HEK293 (cell line): ENCODE data around the gene ATRNL1.

ENCODE experiments used
- BCL11B ChIP-seq: fragments of 450-650 bp; formaldehyde crosslinking; IDR thresholded peaks from 2 replicates; pipeline ENCODE4 v1.5.1; 2016; ENCODE audit warnings: low read depth, missing biosample characterization, missing genetic modification characterization
- CTCF ChIP-seq: fragments of 450-650 bp; formaldehyde crosslinking; IDR thresholded peaks from 2 replicates; pipeline ENCODE4 v1.5.1; 2016; ENCODE audit warnings: missing biosample characterization, missing genetic modification characterization
- GLIS1 ChIP-seq: fragments of 450-650 bp; formaldehyde crosslinking; IDR thresholded peaks from 2 replicates; pipeline ENCODE4 v1.5.1; 2016; ENCODE audit warnings: missing biosample characterization, missing genetic modification characterization
- KLF1 ChIP-seq: fragments of 450-650 bp; formaldehyde crosslinking; IDR thresholded peaks from 2 replicates; pipeline ENCODE4 v1.5.1; 2016; ENCODE audit warnings: missing biosample characterization, missing genetic modification characterization
- KLF16 ChIP-seq: fragments of 450-650 bp; formaldehyde crosslinking; IDR thresholded peaks from 2 replicates; pipeline ENCODE4 v1.5.1; 2017; ENCODE audit warnings: missing biosample characterization, missing genetic modification characterization
- KLF17 ChIP-seq: fragments of 450-650 bp; formaldehyde crosslinking; IDR thresholded peaks from 2 replicates; pipeline ENCODE4 v1.5.1; 2016; ENCODE audit warnings: missing biosample characterization, missing genetic modification characterization
- PATZ1 ChIP-seq: fragments of 450-650 bp; formaldehyde crosslinking; IDR thresholded peaks from 2 replicates; pipeline ENCODE4 v1.5.1; 2016; ENCODE audit warnings: missing biosample characterization, missing genetic modification characterization
- YY1 ChIP-seq: fragments of 450-650 bp; formaldehyde crosslinking; IDR thresholded peaks from 2 replicates; pipeline ENCODE4 v1.5.1; 2018; ENCODE audit warnings: missing biosample characterization, missing genetic modification characterization
- ZBTB49 ChIP-seq: fragments of 450-650 bp; formaldehyde crosslinking; IDR thresholded peaks from 2 replicates; pipeline ENCODE4 v1.5.1; 2016; ENCODE audit warnings: missing biosample characterization, missing genetic modification characterization, low read depth
- ZFHX2 ChIP-seq: fragments of 450-650 bp; formaldehyde crosslinking; conservative IDR thresholded peaks from 2 replicates; pipeline ENCODE4 v1.5.1; 2016; ENCODE audit warnings: missing biosample characterization, missing genetic modification characterization
- ZNF26 ChIP-seq: fragments of 450-650 bp; formaldehyde crosslinking; IDR thresholded peaks from 2 replicates; pipeline ENCODE4 v1.5.1; 2016; ENCODE audit warnings: missing biosample characterization, missing genetic modification characterization
- ZNF423 ChIP-seq: fragments of 450-650 bp; formaldehyde crosslinking; IDR thresholded peaks from 2 replicates; pipeline ENCODE4 v1.5.1; 2016; ENCODE audit warnings: missing biosample characterization, missing genetic modification characterization
- ZNF501 ChIP-seq: fragments of 450-650 bp; formaldehyde crosslinking; IDR thresholded peaks from 2 replicates; pipeline ENCODE4 v1.5.1; 2016; ENCODE audit warnings: missing biosample characterization, missing genetic modification characterization
- ZNF529 ChIP-seq: fragments of 450-650 bp; formaldehyde crosslinking; IDR thresholded peaks from 2 replicates; pipeline ENCODE4 v1.5.1; 2017; ENCODE audit warnings: missing genetic modification characterization, missing biosample characterization; ENCODE audit not compliant: insufficient replicate concordance
- ZNF600 ChIP-seq: fragments of 450-650 bp; formaldehyde crosslinking; IDR thresholded peaks from 2 replicates; pipeline ENCODE4 v1.5.1; 2016; ENCODE audit warnings: missing biosample characterization, missing genetic modification characterization
- ZNF629 ChIP-seq: fragments of 450-650 bp; formaldehyde crosslinking; IDR thresholded peaks from 2 replicates; pipeline ENCODE4 v1.5.1; 2017; ENCODE audit warnings: missing biosample characterization, missing genetic modification characterization
- ZSCAN30 ChIP-seq: fragments of 450-650 bp; IDR thresholded peaks from 2 replicates; pipeline ENCODE4 v1.5.1; 2018; ENCODE audit warnings: missing biosample characterization, mild to moderate bottlenecking, missing genetic modification characterization, moderate library complexity
- ZSCAN5A ChIP-seq: fragments of 450-650 bp; formaldehyde crosslinking; IDR thresholded peaks from 2 replicates; pipeline ENCODE4 v1.5.1; 2016; ENCODE audit warnings: missing biosample characterization, missing genetic modification characterization
- ZXDB ChIP-seq: fragments of 450-650 bp; formaldehyde crosslinking; IDR thresholded peaks from 2 replicates; pipeline ENCODE4 v1.5.1; 2016; ENCODE audit warnings: missing biosample characterization, missing genetic modification characterization
- TF ChIP-seq, protein P1 (sequence below): fragments of 450-650 bp; formaldehyde crosslinking; IDR thresholded peaks from 2 replicates; pipeline ENCODE4 v1.5.1; 2016; ENCODE audit warnings: missing biosample characterization, missing genetic modification characterization
- TF ChIP-seq, protein P2 (sequence below): fragments of 450-650 bp; formaldehyde crosslinking; IDR thresholded peaks from 2 replicates; pipeline ENCODE4 v1.5.1; 2017; ENCODE audit warnings: missing biosample characterization, mild to moderate bottlenecking, missing genetic modification characterization, moderate library complexity
- TF ChIP-seq, protein P3 (sequence below): fragments of 450-650 bp; formaldehyde crosslinking; IDR thresholded peaks from 2 replicates; pipeline ENCODE4 v1.5.1; 2016; ENCODE audit warnings: missing biosample characterization, missing genetic modification characterization

ATRNL1 gene

DNA sequence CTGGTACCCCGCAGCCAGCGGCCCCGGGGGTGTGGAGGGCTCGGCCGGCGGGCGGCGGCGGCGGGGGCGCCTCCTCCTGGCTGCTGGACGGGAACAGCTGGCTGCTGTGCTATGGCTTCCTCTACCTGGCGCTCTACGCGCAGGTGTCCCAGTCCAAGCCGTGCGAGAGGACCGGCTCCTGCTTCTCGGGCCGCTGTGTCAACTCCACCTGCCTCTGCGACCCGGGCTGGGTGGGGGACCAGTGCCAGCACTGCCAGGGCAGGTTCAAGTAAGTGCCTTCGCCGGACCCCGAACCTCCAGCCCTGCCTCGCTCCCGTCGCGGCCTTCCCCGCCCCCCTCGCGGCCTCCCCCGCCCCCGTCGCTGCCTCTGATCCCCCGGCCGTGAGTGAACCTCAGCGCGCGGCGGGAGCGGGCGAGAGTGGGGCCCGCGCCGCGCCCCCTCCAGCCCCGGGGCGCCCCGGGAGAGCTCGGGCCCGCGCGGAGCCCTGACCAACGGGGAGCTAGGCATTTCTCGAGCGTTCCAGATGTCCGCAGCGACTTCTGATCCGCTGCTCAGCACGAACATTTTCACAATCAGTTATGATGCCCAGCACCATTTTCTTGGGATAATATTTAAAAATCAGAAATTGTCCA is 727 bp downstream of the ATRNL1 start (continued):
- TF ChIP-seq ZNF423 (tag by site-specific recombination) = no peak
- TF ChIP-seq, protein P1, sequence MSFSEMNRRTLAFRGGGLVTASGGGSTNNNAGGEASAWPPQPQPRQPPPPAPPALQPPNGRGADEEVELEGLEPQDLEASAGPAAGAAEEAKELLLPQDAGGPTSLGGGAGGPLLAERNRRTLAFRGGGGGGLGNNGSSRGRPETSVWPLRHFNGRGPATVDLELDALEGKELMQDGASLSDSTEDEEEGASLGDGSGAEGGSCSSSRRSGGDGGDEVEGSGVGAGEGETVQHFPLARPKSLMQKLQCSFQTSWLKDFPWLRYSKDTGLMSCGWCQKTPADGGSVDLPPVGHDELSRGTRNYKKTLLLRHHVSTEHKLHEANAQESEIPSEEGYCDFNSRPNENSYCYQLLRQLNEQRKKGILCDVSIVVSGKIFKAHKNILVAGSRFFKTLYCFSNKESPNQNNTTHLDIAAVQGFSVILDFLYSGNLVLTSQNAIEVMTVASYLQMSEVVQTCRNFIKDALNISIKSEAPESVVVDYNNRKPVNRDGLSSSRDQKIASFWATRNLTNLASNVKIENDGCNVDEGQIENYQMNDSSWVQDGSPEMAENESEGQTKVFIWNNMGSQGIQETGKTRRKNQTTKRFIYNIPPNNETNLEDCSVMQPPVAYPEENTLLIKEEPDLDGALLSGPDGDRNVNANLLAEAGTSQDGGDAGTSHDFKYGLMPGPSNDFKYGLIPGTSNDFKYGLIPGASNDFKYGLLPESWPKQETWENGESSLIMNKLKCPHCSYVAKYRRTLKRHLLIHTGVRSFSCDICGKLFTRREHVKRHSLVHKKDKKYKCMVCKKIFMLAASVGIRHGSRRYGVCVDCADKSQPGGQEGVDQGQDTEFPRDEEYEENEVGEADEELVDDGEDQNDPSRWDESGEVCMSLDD = no peak
- TF ChIP-seq ZNF600 (tag by site-specific recombination) = no peak; the same call in 1 of the 2 replicates
- TF ChIP-seq YY1 (tag by site-specific recombination) = peak; percentile 54; the same call in 1 of the 2 replicates
- no peak for TF ChIP-seq ZNF26 (tag by site-specific recombination)
- no peak for TF ChIP-seq ZSCAN5A
- TF ChIP-seq, protein P2, sequence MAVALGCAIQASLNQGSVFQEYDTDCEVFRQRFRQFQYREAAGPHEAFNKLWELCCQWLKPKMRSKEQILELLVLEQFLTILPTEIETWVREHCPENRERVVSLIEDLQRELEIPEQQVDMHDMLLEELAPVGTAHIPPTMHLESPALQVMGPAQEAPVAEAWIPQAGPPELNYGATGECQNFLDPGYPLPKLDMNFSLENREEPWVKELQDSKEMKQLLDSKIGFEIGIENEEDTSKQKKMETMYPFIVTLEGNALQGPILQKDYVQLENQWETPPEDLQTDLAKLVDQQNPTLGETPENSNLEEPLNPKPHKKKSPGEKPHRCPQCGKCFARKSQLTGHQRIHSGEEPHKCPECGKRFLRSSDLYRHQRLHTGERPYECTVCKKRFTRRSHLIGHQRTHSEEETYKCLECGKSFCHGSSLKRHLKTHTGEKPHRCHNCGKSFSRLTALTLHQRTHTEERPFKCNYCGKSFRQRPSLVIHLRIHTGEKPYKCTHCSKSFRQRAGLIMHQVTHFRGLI (tag by site-specific recombination) = no peak
- TF ChIP-seq GLIS1 (tag by site-specific recombination) = peak; percentile 71
- no peak for TF ChIP-seq PATZ1 (tag by site-specific recombination)
- no peak for TF ChIP-seq ZNF629 (tag by site-specific recombination)
- TF ChIP-seq BCL11B (tag by site-specific recombination) = no peak
- no peak; the same call in 1 of the 2 replicates for TF ChIP-seq ZFHX2 (tag by site-specific recombination)
- no peak for TF ChIP-seq ZNF529 (tag by site-specific recombination)
- TF ChIP-seq ZSCAN30 (tag by site-specific recombination) = peak; percentile 72; the same call in 1 of the 2 replicates
- 0 out of 2 replicates have a peak, but pooled peaks have one; percentile 6 for TF ChIP-seq KLF17
- TF ChIP-seq ZNF501 (tag by site-specific recombination) = no peak
- no peak for TF ChIP-seq KLF1 (tag by site-specific recombination)
- TF ChIP-seq, protein P3, sequence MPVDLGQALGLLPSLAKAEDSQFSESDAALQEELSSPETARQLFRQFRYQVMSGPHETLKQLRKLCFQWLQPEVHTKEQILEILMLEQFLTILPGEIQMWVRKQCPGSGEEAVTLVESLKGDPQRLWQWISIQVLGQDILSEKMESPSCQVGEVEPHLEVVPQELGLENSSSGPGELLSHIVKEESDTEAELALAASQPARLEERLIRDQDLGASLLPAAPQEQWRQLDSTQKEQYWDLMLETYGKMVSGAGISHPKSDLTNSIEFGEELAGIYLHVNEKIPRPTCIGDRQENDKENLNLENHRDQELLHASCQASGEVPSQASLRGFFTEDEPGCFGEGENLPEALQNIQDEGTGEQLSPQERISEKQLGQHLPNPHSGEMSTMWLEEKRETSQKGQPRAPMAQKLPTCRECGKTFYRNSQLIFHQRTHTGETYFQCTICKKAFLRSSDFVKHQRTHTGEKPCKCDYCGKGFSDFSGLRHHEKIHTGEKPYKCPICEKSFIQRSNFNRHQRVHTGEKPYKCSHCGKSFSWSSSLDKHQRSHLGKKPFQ = no peak
- peak; percentile 67; the same call in 1 of the 2 replicates for TF ChIP-seq CTCF (tag by site-specific recombination)
- no peak for TF ChIP-seq ZXDB
- no peak for TF ChIP-seq ZBTB49 (tag by site-specific recombination)
- peak; percentile 70; the same call in 1 of the 2 replicates for TF ChIP-seq KLF16
